NB4 (cell line): Measurements from ENCODE around the gene OR10A3.

Source experiments
- MAX ChIP-seq: IDR thresholded peaks from 2 replicates; pipeline ENCODE4 v1.6.1; 2011; ENCODE audit warnings: low read depth, low read length
- MYC ChIP-seq: IDR thresholded peaks from 2 replicates; pipeline ENCODE4 v1.6.1; 2011; ENCODE audit warnings: low read depth, low read length
- POLR2A ChIP-seq: IDR thresholded peaks from 2 replicates; pipeline ENCODE4 v1.6.1; 2011; ENCODE audit warnings: mild to moderate bottlenecking; ENCODE audit not compliant: insufficient read length; ENCODE audit errors: extremely low read depth
- TF ChIP-seq, protein P1 (sequence below): IDR thresholded peaks from one replicate; pipeline ENCODE4 v1.5.1; 2012; ENCODE audit warnings: low read depth, low read length

GRCh38 chr11:7910286-7910788 lies 31.2 kb downstream of the OR10A3 start:
- TF ChIP-seq, protein P1, sequence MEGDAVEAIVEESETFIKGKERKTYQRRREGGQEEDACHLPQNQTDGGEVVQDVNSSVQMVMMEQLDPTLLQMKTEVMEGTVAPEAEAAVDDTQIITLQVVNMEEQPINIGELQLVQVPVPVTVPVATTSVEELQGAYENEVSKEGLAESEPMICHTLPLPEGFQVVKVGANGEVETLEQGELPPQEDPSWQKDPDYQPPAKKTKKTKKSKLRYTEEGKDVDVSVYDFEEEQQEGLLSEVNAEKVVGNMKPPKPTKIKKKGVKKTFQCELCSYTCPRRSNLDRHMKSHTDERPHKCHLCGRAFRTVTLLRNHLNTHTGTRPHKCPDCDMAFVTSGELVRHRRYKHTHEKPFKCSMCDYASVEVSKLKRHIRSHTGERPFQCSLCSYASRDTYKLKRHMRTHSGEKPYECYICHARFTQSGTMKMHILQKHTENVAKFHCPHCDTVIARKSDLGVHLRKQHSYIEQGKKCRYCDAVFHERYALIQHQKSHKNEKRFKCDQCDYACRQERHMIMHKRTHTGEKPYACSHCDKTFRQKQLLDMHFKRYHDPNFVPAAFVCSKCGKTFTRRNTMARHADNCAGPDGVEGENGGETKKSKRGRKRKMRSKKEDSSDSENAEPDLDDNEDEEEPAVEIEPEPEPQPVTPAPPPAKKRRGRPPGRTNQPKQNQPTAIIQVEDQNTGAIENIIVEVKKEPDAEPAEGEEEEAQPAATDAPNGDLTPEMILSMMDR = no peak
- TF ChIP-seq POLR2A (no peak), MYC (no peak), MAX (no peak)
